Measurements from ENCODE around the gene B4GALT5.
A peak's percentile ranks its signal among the peaks of the same experiment; 100 is the strongest.
"Not testable (repeated sequence)": the region's sequence is repeated elsewhere in the genome, so short reads cannot be mapped to it uniquely, and the experiment has no call there.

Gene B4GALT5

GRCh38 chr20:49671433-49671832 lies 42.2 kb downstream of the B4GALT5 start:
- no peak overlapping the region for H3K27ac ChIP-seq (ENCODE audit: low read length)
- peaks cover 85% of the 10 kb centered on the region for H4K20me1 ChIP-seq (ENCODE audit: insufficient read depth, low read length)
- peak overlapping the region; percentile 51 for H3K4me2 ChIP-seq (ENCODE audit: low read length)

GRCh38 chr20:49669601-49670189 lies 44.0 kb downstream of the B4GALT5 start:
- Histone ChIP-seq H3K4me2 (ENCODE audit: low read length) (peak overlapping the region; percentile 72), H3K4me3 (ENCODE audit: low read length) (peak overlapping the region; percentile 65), H3K27me3 (ENCODE audit: low read depth, low read length) (no peaks in the 10 kb centered on the region), H4K20me1 (ENCODE audit: insufficient read depth, low read length) (peaks cover 86% of the 10 kb centered on the region), H3K79me2 (ENCODE audit: low read length) (peaks cover 99% of the 10 kb centered on the region), H3K36me3 (replicated peaks; ENCODE audit: low read depth, low read length) (peaks cover 12% of the 10 kb centered on the region), H3K27ac (ENCODE audit: low read length) (peak overlapping the region; percentile 69), H3K4me1 (ENCODE audit: low read length) (peaks cover 75% of the 10 kb centered on the region), H3K9me3 (ENCODE audit: insufficient read depth, low read length) (no peaks in the 10 kb centered on the region), H3K9ac (ENCODE audit: low read length) (peak overlapping the region; percentile 58), H2AFZ (ENCODE audit: low read depth, low read length) (no peak overlapping the region)
- TF ChIP-seq CTCF (IDR thresholded peaks at IDR 0.05; ENCODE audit: low read depth, low read length) = no peak

More at GRCh38 chr20:49671433-49671832, 42.2 kb downstream of the B4GALT5 start:
- Histone ChIP-seq H3K27me3 (ENCODE audit: low read depth, low read length) (no peaks in the 10 kb centered on the region), H2AFZ (ENCODE audit: low read depth, low read length) (no peak overlapping the region), H3K9me3 (ENCODE audit: insufficient read depth, low read length) (no peaks in the 10 kb centered on the region), H3K4me1 (ENCODE audit: low read length) (peaks cover 92% of the 10 kb centered on the region), H3K36me3 (replicated peaks; ENCODE audit: low read depth, low read length) (peaks cover 12% of the 10 kb centered on the region), H3K79me2 (ENCODE audit: low read length) (peaks cover 100% of the 10 kb centered on the region), H3K4me3 (ENCODE audit: low read length) (no peak overlapping the region), H3K9ac (ENCODE audit: low read length) (0 out of 2 replicates have a peak overlapping the region, but pooled peaks have one; percentile 1)
- no peak for TF ChIP-seq EZH2phosphoT487 (IDR thresholded peaks at IDR 0.05; ENCODE audit: low read depth)
- TF ChIP-seq CTCF (IDR thresholded peaks at IDR 0.05; ENCODE audit: low read depth, low read length) = no peak

- Histone ChIP-seq H3K27ac (ENCODE audit: low read length) (peak overlapping the region; percentile 69), H3K79me2 (ENCODE audit: low read length) (peaks cover 99% of the 10 kb centered on the region), H3K4me2 (ENCODE audit: low read length) (peak overlapping the region; percentile 72), H3K36me3 (replicated peaks; ENCODE audit: low read depth, low read length) (peaks cover 12% of the 10 kb centered on the region), H3K4me1 (ENCODE audit: low read length) (peaks cover 68% of the 10 kb centered on the region), H3K4me3 (ENCODE audit: low read length) (peak overlapping the region; percentile 65), H3K9ac (ENCODE audit: low read length) (peak overlapping the region; percentile 58), H4K20me1 (ENCODE audit: insufficient read depth, low read length) (peaks cover 88% of the 10 kb centered on the region)
- not testable (repeated sequence) for H3K27me3 ChIP-seq (ENCODE audit: low read depth, low read length); H3K9me3 ChIP-seq (ENCODE audit: insufficient read depth, low read length); H2AFZ ChIP-seq (ENCODE audit: low read depth, low read length)
These were observed 44.8 kb downstream of the B4GALT5 start for GRCh38 chr20:49668878-49669195.

GRCh38 chr20:49668181-49668877 lies 45.3 kb downstream of the B4GALT5 start:
- Histone ChIP-seq H3K27me3 (ENCODE audit: low read depth, low read length) (no peaks in the 10 kb centered on the region), H4K20me1 (ENCODE audit: insufficient read depth, low read length) (peaks cover 88% of the 10 kb centered on the region), H3K4me2 (ENCODE audit: low read length) (peak overlapping the region; percentile 72), H3K27ac (ENCODE audit: low read length) (peak overlapping the region; percentile 69), H3K9me3 (ENCODE audit: insufficient read depth, low read length) (no peaks in the 10 kb centered on the region), H2AFZ (ENCODE audit: low read depth, low read length) (no peak overlapping the region), H3K4me1 (ENCODE audit: low read length) (peaks cover 64% of the 10 kb centered on the region), H3K79me2 (ENCODE audit: low read length) (peaks cover 99% of the 10 kb centered on the region), H3K4me3 (ENCODE audit: low read length) (peak overlapping the region; percentile 65), H3K36me3 (replicated peaks; ENCODE audit: low read depth, low read length) (peaks cover 9% of the 10 kb centered on the region), H3K9ac (ENCODE audit: low read length) (peak overlapping the region; percentile 58)
- TF ChIP-seq EZH2phosphoT487 (IDR thresholded peaks at IDR 0.05; ENCODE audit: low read depth) = no peak
- TF ChIP-seq CTCF (IDR thresholded peaks at IDR 0.05; ENCODE audit: low read depth, low read length) = no peak

Measured in OCI-LY3 (cell line).